Measurements from ENCODE around the gene RDH12. TPM values are rescaled to one million over a fixed set of nuclear protein-coding genes. Genes with fewer than 3 reads are reported as not detected.

Gene RDH12
- total RNA-seq, 1 experiment from 2014 or later, result not detected

DNA sequence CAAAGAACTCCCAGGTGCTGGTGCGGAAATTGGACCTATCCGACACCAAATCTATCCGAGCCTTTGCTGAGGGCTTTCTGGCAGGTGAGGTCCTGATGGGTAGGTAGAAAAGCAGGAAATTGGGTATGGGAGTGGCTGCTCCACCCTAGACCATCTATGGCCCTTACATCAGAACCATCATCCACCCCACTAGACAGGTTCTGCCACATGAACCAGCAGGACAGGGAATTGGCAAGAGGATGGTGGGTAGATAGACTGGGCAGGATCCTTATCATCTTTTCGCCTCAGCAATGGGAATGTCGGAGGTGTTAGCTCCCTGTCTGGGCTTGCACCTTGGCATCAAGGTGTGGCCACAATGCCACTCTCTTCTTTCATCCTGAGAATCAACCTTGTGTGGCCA is 23.5 kb downstream of the RDH12 start:
- no peak overlapping the region for H3K27ac ChIP-seq (ENCODE audit: low read length)
- in situ Hi-C loops (cut with HindIII; ENCODE audit: low pct_unique_long_range_greater_than_20kb, low sequenced_read_pairs) (no loop called here), intact Hi-C loops (cut with micrococcal nuclease; ENCODE audit: unreplicated experiment) (no loop called here)
- POLR2A ChIA-PET, result no interaction called here
- H3K4me3 ChIP-seq (ENCODE audit: low read depth in 2 of 2, low read length in 2 of 2), result no peak overlapping the region
- TF ChIP-seq, protein P1, sequence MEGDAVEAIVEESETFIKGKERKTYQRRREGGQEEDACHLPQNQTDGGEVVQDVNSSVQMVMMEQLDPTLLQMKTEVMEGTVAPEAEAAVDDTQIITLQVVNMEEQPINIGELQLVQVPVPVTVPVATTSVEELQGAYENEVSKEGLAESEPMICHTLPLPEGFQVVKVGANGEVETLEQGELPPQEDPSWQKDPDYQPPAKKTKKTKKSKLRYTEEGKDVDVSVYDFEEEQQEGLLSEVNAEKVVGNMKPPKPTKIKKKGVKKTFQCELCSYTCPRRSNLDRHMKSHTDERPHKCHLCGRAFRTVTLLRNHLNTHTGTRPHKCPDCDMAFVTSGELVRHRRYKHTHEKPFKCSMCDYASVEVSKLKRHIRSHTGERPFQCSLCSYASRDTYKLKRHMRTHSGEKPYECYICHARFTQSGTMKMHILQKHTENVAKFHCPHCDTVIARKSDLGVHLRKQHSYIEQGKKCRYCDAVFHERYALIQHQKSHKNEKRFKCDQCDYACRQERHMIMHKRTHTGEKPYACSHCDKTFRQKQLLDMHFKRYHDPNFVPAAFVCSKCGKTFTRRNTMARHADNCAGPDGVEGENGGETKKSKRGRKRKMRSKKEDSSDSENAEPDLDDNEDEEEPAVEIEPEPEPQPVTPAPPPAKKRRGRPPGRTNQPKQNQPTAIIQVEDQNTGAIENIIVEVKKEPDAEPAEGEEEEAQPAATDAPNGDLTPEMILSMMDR (IDR thresholded peaks at IDR 0.05), result no peak
- no peak for TF ChIP-seq TCF7L2 (IDR thresholded peaks at IDR 0.05; ENCODE audit: low read depth, low read length)
- H3K9me3 ChIP-seq (ENCODE audit: control insufficient read depth, insufficient read depth, low read depth, low read length), result no peaks in the 10 kb centered on the region
- H3K27me3 ChIP-seq (ENCODE audit: control insufficient read depth, insufficient read depth, low read length), result no peaks in the 10 kb centered on the region; the same call in none of the 2 replicates
- H3K36me3 ChIP-seq (ENCODE audit: control insufficient read depth, insufficient read depth, low read length), result no peaks in the 10 kb centered on the region
- DNase-seq (ENCODE audit: low read depth, low spot score) (no peak), ATAC-seq (no peak)
- no peaks in the 10 kb centered on the region for H3K4me1 ChIP-seq (ENCODE audit: control insufficient read depth, insufficient read depth, low read length)
- BruUV-seq (replicated peaks), result no TSS peak
- CTCF ChIA-PET, result no interaction called here

DNA sequence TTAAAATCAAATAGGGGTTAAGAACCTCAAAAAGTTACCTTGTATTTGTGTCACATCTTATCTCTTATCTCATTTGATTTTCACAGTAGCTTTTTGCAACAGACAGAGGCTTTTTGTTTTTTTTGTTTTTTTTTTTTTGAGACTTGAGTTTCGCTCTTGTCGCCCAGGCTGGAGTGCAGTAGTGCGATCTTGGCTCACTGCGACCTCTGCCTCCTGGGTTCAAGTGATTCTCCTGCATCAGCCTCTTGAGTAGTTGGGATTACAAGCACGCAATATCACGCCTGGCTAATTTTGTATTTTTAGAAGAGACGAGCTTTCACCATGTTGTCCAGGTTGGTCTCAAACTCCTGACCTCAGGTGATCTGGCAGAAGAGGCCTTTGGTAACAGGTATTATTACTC is 25.7 kb downstream of the RDH12 start:
- no TSS peak for BruUV-seq (replicated peaks)
- H3K9me3 ChIP-seq (ENCODE audit: control insufficient read depth, insufficient read depth, low read depth, low read length), result no peaks in the 10 kb centered on the region
- ChIA-PET CTCF (no interaction called here), POLR2A (no interaction called here)
- no peaks in the 10 kb centered on the region; the same call in 1 of the 2 replicates for H3K27me3 ChIP-seq (ENCODE audit: control insufficient read depth, insufficient read depth, low read length)
- H3K4me1 ChIP-seq (ENCODE audit: control insufficient read depth, insufficient read depth, low read length), result no peaks in the 10 kb centered on the region
- H3K27ac ChIP-seq (ENCODE audit: low read length), result no peak overlapping the region
- ATAC-seq, result no peak
- no peaks in the 10 kb centered on the region for H3K36me3 ChIP-seq (ENCODE audit: control insufficient read depth, insufficient read depth, low read length)
- no peak for DNase-seq (ENCODE audit: low read depth, low spot score)
- no peak overlapping the region for H3K4me3 ChIP-seq (ENCODE audit: low read depth in 2 of 2, low read length in 2 of 2)
- intact Hi-C loops (cut with micrococcal nuclease; ENCODE audit: unreplicated experiment), result no loop called here
- no peak for TF ChIP-seq POLR2AphosphoS5 (IDR thresholded peaks at IDR 0.05; ENCODE audit: low read depth, low read length)
- TF ChIP-seq, protein P2, sequence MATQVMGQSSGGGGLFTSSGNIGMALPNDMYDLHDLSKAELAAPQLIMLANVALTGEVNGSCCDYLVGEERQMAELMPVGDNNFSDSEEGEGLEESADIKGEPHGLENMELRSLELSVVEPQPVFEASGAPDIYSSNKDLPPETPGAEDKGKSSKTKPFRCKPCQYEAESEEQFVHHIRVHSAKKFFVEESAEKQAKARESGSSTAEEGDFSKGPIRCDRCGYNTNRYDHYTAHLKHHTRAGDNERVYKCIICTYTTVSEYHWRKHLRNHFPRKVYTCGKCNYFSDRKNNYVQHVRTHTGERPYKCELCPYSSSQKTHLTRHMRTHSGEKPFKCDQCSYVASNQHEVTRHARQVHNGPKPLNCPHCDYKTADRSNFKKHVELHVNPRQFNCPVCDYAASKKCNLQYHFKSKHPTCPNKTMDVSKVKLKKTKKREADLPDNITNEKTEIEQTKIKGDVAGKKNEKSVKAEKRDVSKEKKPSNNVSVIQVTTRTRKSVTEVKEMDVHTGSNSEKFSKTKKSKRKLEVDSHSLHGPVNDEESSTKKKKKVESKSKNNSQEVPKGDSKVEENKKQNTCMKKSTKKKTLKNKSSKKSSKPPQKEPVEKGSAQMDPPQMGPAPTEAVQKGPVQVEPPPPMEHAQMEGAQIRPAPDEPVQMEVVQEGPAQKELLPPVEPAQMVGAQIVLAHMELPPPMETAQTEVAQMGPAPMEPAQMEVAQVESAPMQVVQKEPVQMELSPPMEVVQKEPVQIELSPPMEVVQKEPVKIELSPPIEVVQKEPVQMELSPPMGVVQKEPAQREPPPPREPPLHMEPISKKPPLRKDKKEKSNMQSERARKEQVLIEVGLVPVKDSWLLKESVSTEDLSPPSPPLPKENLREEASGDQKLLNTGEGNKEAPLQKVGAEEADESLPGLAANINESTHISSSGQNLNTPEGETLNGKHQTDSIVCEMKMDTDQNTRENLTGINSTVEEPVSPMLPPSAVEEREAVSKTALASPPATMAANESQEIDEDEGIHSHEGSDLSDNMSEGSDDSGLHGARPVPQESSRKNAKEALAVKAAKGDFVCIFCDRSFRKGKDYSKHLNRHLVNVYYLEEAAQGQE (IDR thresholded peaks at IDR 0.05; ENCODE audit: insufficient read depth in 1 of 2, low read depth in 2 of 2, low read length in 1 of 2), result no peak
- TF ChIP-seq, protein P1 (IDR thresholded peaks at IDR 0.05), result no peak
- TF ChIP-seq SIN3A (IDR thresholded peaks at IDR 0.05; ENCODE audit: borderline replicate concordance, insufficient read depth, low read depth, low read length), result no peak
- TF ChIP-seq TCF7L2 (IDR thresholded peaks at IDR 0.05; ENCODE audit: low read depth, low read length), result no peak
- in situ Hi-C loops (cut with HindIII; ENCODE audit: low pct_unique_long_range_greater_than_20kb, low sequenced_read_pairs), result no loop called here

DNA sequence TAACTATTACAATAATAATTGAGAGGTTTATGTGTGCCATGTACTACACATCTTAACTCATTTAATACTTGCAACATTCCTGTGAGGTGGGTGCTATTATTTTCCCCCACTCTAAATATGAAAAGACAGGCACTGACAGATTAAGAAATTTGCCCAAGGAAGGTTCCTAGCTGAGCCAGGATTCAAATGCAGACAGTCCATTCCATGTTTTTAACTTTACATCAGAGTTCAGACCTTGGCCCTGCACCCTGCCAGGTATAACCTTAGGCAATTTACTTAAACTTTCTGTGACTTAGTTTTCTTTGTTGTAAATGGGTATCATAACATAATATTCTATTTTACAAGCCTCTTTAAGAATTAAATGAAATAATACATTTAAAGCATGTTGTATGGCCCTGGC is 26.6 kb downstream of the RDH12 start:
- ATAC-seq (no peak), DNase-seq (ENCODE audit: low read depth, low spot score) (no peak)
- Histone ChIP-seq H3K4me1 (ENCODE audit: control insufficient read depth, insufficient read depth, low read length) (no peaks in the 10 kb centered on the region), H3K9me3 (ENCODE audit: control insufficient read depth, insufficient read depth, low read depth, low read length) (no peaks in the 10 kb centered on the region), H3K36me3 (ENCODE audit: control insufficient read depth, insufficient read depth, low read length) (no peaks in the 10 kb centered on the region), H3K27ac (ENCODE audit: low read length) (no peak overlapping the region), H3K4me3 (ENCODE audit: low read depth in 2 of 2, low read length in 2 of 2) (no peak overlapping the region), H3K27me3 (ENCODE audit: control insufficient read depth, insufficient read depth, low read length) (no peaks in the 10 kb centered on the region; the same call in 1 of the 2 replicates)
- ChIA-PET CTCF (no interaction called here), POLR2A (no interaction called here)
- in situ Hi-C loops (cut with HindIII; ENCODE audit: low pct_unique_long_range_greater_than_20kb, low sequenced_read_pairs) (no loop called here), intact Hi-C loops (cut with micrococcal nuclease; ENCODE audit: unreplicated experiment) (no loop called here)
- no TSS peak for BruUV-seq (replicated peaks)
- TF ChIP-seq POLR2AphosphoS5 (IDR thresholded peaks at IDR 0.05; ENCODE audit: low read depth, low read length), result no peak
- TF ChIP-seq, protein P1 (IDR thresholded peaks at IDR 0.05), result no peak
- no peak for TF ChIP-seq TCF7L2 (IDR thresholded peaks at IDR 0.05; ENCODE audit: low read depth, low read length)
- TF ChIP-seq, protein P2 (IDR thresholded peaks at IDR 0.05; ENCODE audit: insufficient read depth in 1 of 2, low read depth in 2 of 2, low read length in 1 of 2), result no peak
- TF ChIP-seq SIN3A (IDR thresholded peaks at IDR 0.05; ENCODE audit: borderline replicate concordance, insufficient read depth, low read depth, low read length), result no peak
